Kidney epithelial cell (primary cell): ENCODE results near the gene ALOX15. TPM values are rescaled to one million over a fixed set of nuclear protein-coding genes. Genes with fewer than 3 reads are reported as not detected.

ENCODE experiments used
- DNase-seq: peaks from one replicate; pipeline ENCODE4 v3.0.0-alpha.2; 2010; ENCODE audit warnings: low read depth
- H3K27me3 ChIP-seq: 2 replicates; pipeline ENCODE4 v1.6.0; 2011; ENCODE audit warnings: low read length; ENCODE audit not compliant: control insufficient read depth, insufficient read depth
- H3K36me3 ChIP-seq: 2 replicates; pipeline ENCODE4 v1.5.1; 2011; ENCODE audit warnings: low read length; ENCODE audit not compliant: control insufficient read depth, insufficient read depth
- H3K4me3 ChIP-seq: 2 replicates; pipeline ENCODE4 v1.5.1; 2011; ENCODE audit warnings: low read depth, mild to moderate bottlenecking, control low read depth, low read length
- total RNA-seq: library from RNA; depleted of rRNA; stranded (reverse); fragments of >200 nt; gene quantifications from 2 replicates; pipeline ENCODE4 v1.2.3, GENCODE V29; 2015
- TF ChIP-seq, protein P1 (sequence below): IDR thresholded peaks from 2 replicates; pipeline ENCODE4 v1.5.1; 2011; ENCODE audit warnings: mild to moderate bottlenecking, moderate library complexity, low read length, control low read depth, inconsistent platforms; ENCODE audit not compliant: insufficient read depth, poor library complexity, severe bottlenecking

ALOX15 gene
- total RNA-seq, 1 donor from 2014 or later, result not detected

GRCh38 chr17:4620531-4621101, 20.9 kb downstream of the ALOX15 start:
- DNase-seq, result no peak
- TF ChIP-seq, protein P1, sequence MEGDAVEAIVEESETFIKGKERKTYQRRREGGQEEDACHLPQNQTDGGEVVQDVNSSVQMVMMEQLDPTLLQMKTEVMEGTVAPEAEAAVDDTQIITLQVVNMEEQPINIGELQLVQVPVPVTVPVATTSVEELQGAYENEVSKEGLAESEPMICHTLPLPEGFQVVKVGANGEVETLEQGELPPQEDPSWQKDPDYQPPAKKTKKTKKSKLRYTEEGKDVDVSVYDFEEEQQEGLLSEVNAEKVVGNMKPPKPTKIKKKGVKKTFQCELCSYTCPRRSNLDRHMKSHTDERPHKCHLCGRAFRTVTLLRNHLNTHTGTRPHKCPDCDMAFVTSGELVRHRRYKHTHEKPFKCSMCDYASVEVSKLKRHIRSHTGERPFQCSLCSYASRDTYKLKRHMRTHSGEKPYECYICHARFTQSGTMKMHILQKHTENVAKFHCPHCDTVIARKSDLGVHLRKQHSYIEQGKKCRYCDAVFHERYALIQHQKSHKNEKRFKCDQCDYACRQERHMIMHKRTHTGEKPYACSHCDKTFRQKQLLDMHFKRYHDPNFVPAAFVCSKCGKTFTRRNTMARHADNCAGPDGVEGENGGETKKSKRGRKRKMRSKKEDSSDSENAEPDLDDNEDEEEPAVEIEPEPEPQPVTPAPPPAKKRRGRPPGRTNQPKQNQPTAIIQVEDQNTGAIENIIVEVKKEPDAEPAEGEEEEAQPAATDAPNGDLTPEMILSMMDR, result no peak
- Histone ChIP-seq H3K27me3 (peaks cover 23% of the 10 kb centered on the region), H3K36me3 (no peaks in the 10 kb centered on the region), H3K4me3 (no peak overlapping the region)

DNA sequence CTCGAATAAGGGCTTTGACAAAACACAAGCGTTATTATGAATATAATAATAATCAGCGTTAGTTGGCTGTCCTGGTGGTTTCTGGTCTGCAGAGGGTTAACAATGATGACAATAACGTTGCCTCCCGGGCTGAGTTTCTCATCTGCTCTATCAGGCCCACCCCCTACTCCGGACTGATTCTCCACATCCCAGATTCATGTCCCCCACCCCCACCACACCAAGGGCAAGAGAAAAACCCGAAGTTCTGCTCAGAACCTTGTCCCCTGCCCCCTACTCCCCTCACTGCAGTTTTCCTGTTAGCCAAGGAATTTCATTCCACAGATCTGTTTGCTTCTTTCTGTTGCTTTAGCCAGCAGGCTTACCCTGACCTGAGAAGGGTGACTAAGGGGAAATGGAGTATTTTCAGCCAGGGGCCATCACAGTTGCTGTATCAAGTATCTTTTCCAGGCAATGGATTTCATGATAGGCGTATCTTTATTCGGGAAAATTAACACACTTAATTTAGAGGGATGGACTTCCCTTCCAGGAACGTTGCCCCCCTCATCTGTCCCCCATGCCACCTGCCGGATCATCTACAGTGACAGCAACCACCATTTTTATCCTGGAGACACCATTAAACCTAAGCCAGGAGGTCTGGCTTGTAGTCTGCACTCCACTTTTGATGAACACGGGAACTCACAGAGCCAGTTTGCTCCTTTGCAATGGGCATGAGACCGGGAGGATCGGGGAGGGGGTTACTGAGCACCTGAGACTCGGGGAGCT, 23.7 kb downstream of the ALOX15 start:
- no peak for DNase-seq
- H3K36me3 ChIP-seq, result no peaks in the 10 kb centered on the region
- TF ChIP-seq, protein P1, result no peak
- H3K4me3 ChIP-seq, result no peak overlapping the region
- H3K27me3 ChIP-seq, result peaks cover 20% of the 10 kb centered on the region

DNA sequence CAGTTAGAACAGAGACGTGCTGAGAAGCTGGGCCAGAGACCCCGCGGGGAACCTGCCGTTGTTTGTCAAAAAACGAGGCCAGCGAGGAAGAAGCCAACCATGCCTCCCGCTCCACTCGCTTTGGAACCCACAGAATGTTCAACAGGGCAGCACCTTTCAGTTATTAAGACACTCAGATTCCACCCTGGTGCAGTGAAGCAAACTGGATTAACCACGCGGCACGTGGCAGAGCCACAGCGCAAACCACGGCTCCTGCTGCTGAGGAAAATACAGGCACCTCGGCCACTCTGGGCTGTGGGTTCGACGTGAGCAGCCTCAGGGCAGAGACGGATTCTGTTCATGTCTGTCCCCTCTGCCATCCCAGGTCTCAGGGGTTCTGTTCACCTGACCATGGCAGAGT, 24.4 kb downstream of the ALOX15 start:
- peaks cover 20% of the 10 kb centered on the region for H3K27me3 ChIP-seq
- DNase-seq, result no peak
- TF ChIP-seq, protein P1, result no peak
- no peaks in the 10 kb centered on the region for H3K36me3 ChIP-seq
- H3K4me3 ChIP-seq, result no peak overlapping the region

DNA sequence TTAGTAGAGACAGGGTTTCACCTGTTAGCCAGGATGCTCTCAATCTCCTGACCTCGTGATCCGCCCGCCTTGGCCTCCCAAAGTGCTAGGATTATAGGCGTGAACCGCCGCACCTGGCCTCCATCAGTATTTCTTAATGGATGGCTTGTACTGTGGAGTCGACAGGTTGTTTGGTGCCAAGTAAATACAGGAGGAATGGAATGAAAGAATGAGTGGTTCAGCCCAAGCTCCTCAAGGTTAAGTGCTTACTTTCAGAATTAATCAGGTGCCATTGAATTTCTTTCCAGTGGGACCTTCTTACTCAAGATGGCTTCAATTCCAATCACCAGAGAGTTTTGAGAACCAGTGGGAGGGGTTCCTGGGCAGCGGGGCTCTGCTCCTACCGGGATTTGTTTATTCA, 25.0 kb downstream of the ALOX15 start:
- no peak for DNase-seq
- peaks cover 15% of the 10 kb centered on the region for H3K27me3 ChIP-seq
- H3K4me3 ChIP-seq, result no peak overlapping the region
- no peaks in the 10 kb centered on the region for H3K36me3 ChIP-seq
- TF ChIP-seq, protein P1, result no peak

- Histone ChIP-seq H3K27me3 (peaks cover 7% of the 10 kb centered on the region), H3K36me3 (no peaks in the 10 kb centered on the region), H3K4me3 (no peak overlapping the region)
- TF ChIP-seq, protein P1, result no peak
- DNase-seq, result no peak
These were observed 30.8 kb downstream of the ALOX15 start for GRCh38 chr17:4610656-4611055.
